SK-N-SH (cell line): ENCODE results near the gene PPP4R3A. TPM values are rescaled to one million over a fixed set of nuclear protein-coding genes. Genes with fewer than 3 reads are reported as not detected.
"Not testable (repeated sequence)": the region's sequence is repeated elsewhere in the genome, so short reads cannot be mapped to it uniquely, and the experiment has no call there.

Source experiments
- CTCF ChIA-PET: fragments of 300-600, 350-600 bp; formaldehyde crosslinking; extraction: SDS; loops from one replicate; lab custom pipeline; 2021; lab: Yijun Ruan, JAX
- POLR2A ChIA-PET: fragments of 350-600 bp; sonication (Branson Sonifier 250); formaldehyde crosslinking; extraction: SDS; loops from one replicate; lab custom pipeline; 2020; ENCODE audit warnings: antibody characterized with exemption, inconsistent platforms; lab: Yijun Ruan, JAX
- DNase-seq: peaks from one replicate; pipeline ENCODE4 v3.0.0; 2012
- H2AFZ ChIP-seq: fragments of 200-600 bp; sonication (generic); 2 replicates; pipeline ENCODE4 v1.8.1; 2016; ENCODE audit warnings: antibody characterized with exemption, mild to moderate bottlenecking, low read depth
- H3F3A ChIP-seq: fragments of 200-600 bp; sonication (generic); replicated peaks from 2 replicates; pipeline ENCODE3; 2016; ENCODE audit warnings: antibody characterized with exemption, mild to moderate bottlenecking; ENCODE audit not compliant: insufficient read depth
- H3K27ac ChIP-seq, 2 experiments: fragments of 200-500 bp in 1 of 2; fragments of 200-600 bp in 1 of 2; sonication (Bioruptor generic) in 1 of 2; sonication (generic), shearing (Covaris generic) in 1 of 2; 2 replicates each; pipeline versions ENCODE4 v1.5.1 to v1.6.1; 2014 to 2016; ENCODE audit warnings: low read depth in 2 of 2, inconsistent platforms in 1 of 2, low read length in 1 of 2, mild to moderate bottlenecking in 1 of 2, mixed read lengths in 1 of 2
- H3K27me3 ChIP-seq: fragments of 200-600 bp; sonication (generic), shearing (Covaris generic); 2 replicates; pipeline ENCODE4 v1.6.1; 2016; ENCODE audit warnings: mixed run types; ENCODE audit not compliant: insufficient read depth
- H3K36me3 ChIP-seq, 2 experiments: fragments of 200-500 bp in 1 of 2; fragments of 200-600 bp in 1 of 2; sonication (Bioruptor generic) in 1 of 2; sonication (generic) in 1 of 2; replicated peaks in 1 of 2; 2 replicates each; pipeline versions ENCODE3 to v1.5.1; 2014 to 2016; ENCODE audit warnings: low read length in 1 of 2, mild to moderate bottlenecking in 1 of 2; ENCODE audit not compliant: insufficient read depth in 2 of 2, control insufficient read depth in 1 of 2
- H3K4me1 ChIP-seq, 2 experiments: fragments of 200-500 bp in 1 of 2; fragments of 200-600 bp in 1 of 2; sonication (Bioruptor generic) in 1 of 2; sonication (generic), shearing (Covaris generic) in 1 of 2; 2 replicates each; pipeline versions ENCODE4 v1.5.1 to v1.6.1; 2014 to 2016; ENCODE audit warnings: low read depth in 1 of 2, low read length in 1 of 2, mixed run types in 1 of 2; ENCODE audit not compliant: insufficient read depth in 2 of 2, control insufficient read depth in 1 of 2
- H3K4me2 ChIP-seq: fragments of 200-600 bp; sonication (generic), shearing (Covaris generic); 2 replicates; pipeline ENCODE4 v1.6.1; 2017; ENCODE audit warnings: mixed run types
- H3K4me3 ChIP-seq, 2 experiments: fragments of 200-500 bp in 1 of 2; fragments of 200-600 bp in 1 of 2; sonication (Bioruptor generic) in 1 of 2; sonication (generic), shearing (Covaris generic) in 1 of 2; 2 replicates each; pipeline versions ENCODE4 v1.5.1 to v1.8.1; 2014 to 2016; ENCODE audit warnings: low read depth in 2 of 2, inconsistent platforms in 1 of 2, low read length in 1 of 2, mild to moderate bottlenecking in 1 of 2, mixed read lengths in 1 of 2, moderate library complexity in 1 of 2
- H3K79me2 ChIP-seq: fragments of 200-600 bp; sonication (generic); 2 replicates; pipeline ENCODE4 v1.8.1; 2017; ENCODE audit warnings: mild to moderate bottlenecking; ENCODE audit not compliant: insufficient read depth
- H3K9ac ChIP-seq: fragments of 200-600 bp; sonication (generic); 2 replicates; pipeline ENCODE4 v1.6.1; 2017; ENCODE audit warnings: mixed run types
- H3K9me2 ChIP-seq: fragments of 200-600 bp; sonication (generic); 2 replicates; pipeline ENCODE4 v1.6.1; 2017; ENCODE audit warnings: mixed run types
- H3K9me3 ChIP-seq: fragments of 200-600 bp; sonication (generic); 2 replicates; pipeline ENCODE4 v1.6.1; 2017; ENCODE audit warnings: mixed run types, mild to moderate bottlenecking, moderate library complexity
- H4K20me1 ChIP-seq: fragments of 200-600 bp; sonication (generic); 2 replicates; pipeline ENCODE4 v1.6.1; 2017; ENCODE audit warnings: mild to moderate bottlenecking, mixed run types; ENCODE audit not compliant: insufficient read depth
- EP300 ChIP-seq, 2 experiments: IDR thresholded peaks; 2 replicates each; pipeline versions ENCODE4 v1.4.0 to v1.6.1; 2012; ENCODE audit warnings: borderline replicate concordance in 1 of 2, low read depth in 1 of 2, low read length in 1 of 2
- FOXM1 ChIP-seq: IDR thresholded peaks from 2 replicates; pipeline ENCODE4 v1.4.0; 2012; ENCODE audit warnings: low read depth, mild to moderate bottlenecking
- GATA2 ChIP-seq: sonication (generic); formaldehyde crosslinking; IDR thresholded peaks from 2 replicates; pipeline ENCODE4 v1.5.0; 2020; ENCODE audit warnings: mild to moderate bottlenecking, missing genetic modification reagents
- JUND ChIP-seq: IDR thresholded peaks from 2 replicates; pipeline ENCODE4 v1.4.0; 2012
- MAX ChIP-seq: IDR thresholded peaks from 2 replicates; pipeline ENCODE4 v1.4.0; 2012; ENCODE audit warnings: low read depth
- POLR2AphosphoS5 ChIP-seq: IDR thresholded peaks from 2 replicates; pipeline ENCODE4 v1.6.1; 2012; ENCODE audit warnings: low read depth, low read length
- RAD21 ChIP-seq: IDR thresholded peaks from 2 replicates; pipeline ENCODE4 v1.6.1; 2012; ENCODE audit warnings: mild to moderate bottlenecking, low read length
- RCOR1 ChIP-seq: fragments of 150-350 bp; IDR thresholded peaks from 2 replicates; pipeline ENCODE4 v1.6.1; 2017; ENCODE audit warnings: antibody characterized with exemption, low read length
- RFX5 ChIP-seq: IDR thresholded peaks from 2 replicates; pipeline ENCODE4 v1.6.1; 2012; ENCODE audit warnings: mild to moderate bottlenecking, improper control_type of control experiment, low read length
- RXRA ChIP-seq: IDR thresholded peaks from 2 replicates; pipeline ENCODE4 v1.4.0; 2012; ENCODE audit warnings: low read depth, mild to moderate bottlenecking, borderline replicate concordance
- SIN3A ChIP-seq: IDR thresholded peaks from 2 replicates; pipeline ENCODE4 v1.6.1; 2012; ENCODE audit warnings: low read depth, mild to moderate bottlenecking, low read length, moderate library complexity, borderline replicate concordance
- SMC3 ChIP-seq: IDR thresholded peaks from 2 replicates; pipeline ENCODE4 v1.6.1; 2012; ENCODE audit warnings: low read depth, low read length, improper control_type of control experiment
- TCF12 ChIP-seq: IDR thresholded peaks from 2 replicates; pipeline ENCODE4 v1.4.0; 2012
- USF1 ChIP-seq: IDR thresholded peaks from 2 replicates; pipeline ENCODE4 v1.4.0; 2012; ENCODE audit warnings: low read depth, borderline replicate concordance
- USF2 ChIP-seq: fragments of 150-350 bp; IDR thresholded peaks from 2 replicates; pipeline ENCODE4 v1.6.1; 2017; ENCODE audit warnings: antibody characterized with exemption, low read length, low read depth, borderline replicate concordance
- WGBS: methylation state at CpG from one replicate; pipeline ENCODE4 v1.1.6; 2017; ENCODE audit warnings: low lambda C conversion rate; 5-methylcytosine and 5-hydroxymethylcytosine counted together
- polyA plus RNA-seq, 3 experiments: library from polyadenylated mRNA; depleted of rRNA; stranded (reverse); fragments of >200 nt; gene quantifications; 2 replicates each; pipeline ENCODE4 v1.2.3, GENCODE V29; 2012
- TF ChIP-seq, protein P1 (sequence below): fragments of 200-600 bp; sonication (generic); IDR thresholded peaks from 2 replicates; pipeline ENCODE4 v1.6.1; 2017; ENCODE audit warnings: antibody characterized with exemption, mild to moderate bottlenecking, moderate library complexity

Gene PPP4R3A
- polyA plus RNA-seq, 1 of the 3 experiments (the other 2 are of a cell fraction), result 34.9 TPM

- H2AFZ ChIP-seq, result no peak overlapping the region
- H4K20me1 ChIP-seq, result peaks cover 99% of the 10 kb centered on the region
- 94% methylated on average over 3 of the region's 3 CpGs for WGBS
- peaks cover 0 to under 1% of the 10 kb centered on the region in 2 experiments; a peak in 1 of 4 replicates for H3K4me1 ChIP-seq
- peaks cover 100% of the 10 kb centered on the region for H3K79me2 ChIP-seq
- H3K27me3 ChIP-seq, result no peaks in the 10 kb centered on the region
- no peak overlapping the region for H3K4me2 ChIP-seq
- H3K9me2 ChIP-seq, result no peaks in the 10 kb centered on the region
- TF ChIP-seq USF2, result no peak
- no peak for TF ChIP-seq RAD21
- no peak for TF ChIP-seq RCOR1
- no peak for TF ChIP-seq GATA2
- no peak for TF ChIP-seq TCF12
- no peak for TF ChIP-seq POLR2AphosphoS5
- no peak for TF ChIP-seq JUND
- TF ChIP-seq SIN3A, result no peak
- no peak for TF ChIP-seq FOXM1
- no peak overlapping the region for H3K27ac ChIP-seq
- no peaks in the 10 kb centered on the region for H3F3A ChIP-seq
- DNase-seq, result no peak
- H3K9me3 ChIP-seq, result no peaks in the 10 kb centered on the region
- H3K4me3 ChIP-seq, result no peak overlapping the region
- peaks cover 6 to 35% of the 10 kb centered on the region in 2 experiments for H3K36me3 ChIP-seq
- ChIA-PET POLR2A (interaction anchor here (0.8 to 1.1 kb wide), 2 partner anchors 9 to 14 kb away, joined by 3 to 4 read pairs; partner anchors contain the start of gene PPP4R3A), CTCF (interaction anchor here (1.2 kb wide), 1 partner anchor 410 kb away, joined by 3 read pairs; no protein-coding TSS in a partner anchor)
- H3K9ac ChIP-seq, result no peak overlapping the region
These were observed 8.8 kb downstream of the PPP4R3A start for GRCh38 chr14:91501348-91501747.

DNA sequence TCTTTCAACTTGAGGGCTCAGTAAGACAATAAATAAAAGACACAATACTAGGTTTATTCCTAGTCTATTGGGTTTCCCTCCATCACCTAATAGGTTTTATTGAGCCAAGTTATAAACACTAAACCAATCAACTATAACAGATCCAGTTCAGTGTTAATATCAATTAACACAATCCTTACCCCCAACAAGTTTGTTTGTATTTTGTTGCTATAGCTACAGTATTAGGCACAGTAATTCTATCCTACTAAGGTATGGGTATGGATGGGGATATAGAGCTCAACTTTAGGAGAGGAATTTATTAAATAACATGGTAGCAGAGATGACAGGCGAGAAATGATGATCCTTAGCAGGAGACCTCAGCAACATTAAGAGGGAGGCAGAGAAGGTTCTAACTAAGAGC, 13.3 kb downstream of the PPP4R3A start:
- Histone ChIP-seq H4K20me1 (peaks cover 98% of the 10 kb centered on the region), H3K9me2 (no peaks in the 10 kb centered on the region), H2AFZ (no peak overlapping the region), H3K27me3 (no peaks in the 10 kb centered on the region), H3F3A (no peaks in the 10 kb centered on the region), H3K9ac (no peak overlapping the region), H3K79me2 (peaks cover 100% of the 10 kb centered on the region), H3K36me3 (peaks cover 0 to 15% of the 10 kb centered on the region in 2 experiments), H3K4me2 (no peak overlapping the region), H3K4me3 (no peak overlapping the region), H3K9me3 (no peaks in the 10 kb centered on the region), H3K27ac (no peak overlapping the region), H3K4me1 (peaks cover 2 to 6% of the 10 kb centered on the region in 2 experiments; a peak in 2 of 4 replicates)
- no peak for DNase-seq
- CTCF ChIA-PET, result interaction anchor here (1.5 kb wide), 1 partner anchor 9 kb away, joined by 5 read pairs; no protein-coding TSS in a partner anchor
- no peak for TF ChIP-seq EP300 (IDR thresholded peaks at IDR 0.05; ENCODE audit: borderline replicate concordance in 1 of 2, low read depth in 1 of 2, low read length in 1 of 2)
- no peak for TF ChIP-seq RAD21
- TF ChIP-seq SMC3, result no peak
- no peak for TF ChIP-seq RFX5
- TF ChIP-seq USF1, result no peak
- no peak for TF ChIP-seq RXRA
- TF ChIP-seq RCOR1, result no peak
- TF ChIP-seq, protein P1, sequence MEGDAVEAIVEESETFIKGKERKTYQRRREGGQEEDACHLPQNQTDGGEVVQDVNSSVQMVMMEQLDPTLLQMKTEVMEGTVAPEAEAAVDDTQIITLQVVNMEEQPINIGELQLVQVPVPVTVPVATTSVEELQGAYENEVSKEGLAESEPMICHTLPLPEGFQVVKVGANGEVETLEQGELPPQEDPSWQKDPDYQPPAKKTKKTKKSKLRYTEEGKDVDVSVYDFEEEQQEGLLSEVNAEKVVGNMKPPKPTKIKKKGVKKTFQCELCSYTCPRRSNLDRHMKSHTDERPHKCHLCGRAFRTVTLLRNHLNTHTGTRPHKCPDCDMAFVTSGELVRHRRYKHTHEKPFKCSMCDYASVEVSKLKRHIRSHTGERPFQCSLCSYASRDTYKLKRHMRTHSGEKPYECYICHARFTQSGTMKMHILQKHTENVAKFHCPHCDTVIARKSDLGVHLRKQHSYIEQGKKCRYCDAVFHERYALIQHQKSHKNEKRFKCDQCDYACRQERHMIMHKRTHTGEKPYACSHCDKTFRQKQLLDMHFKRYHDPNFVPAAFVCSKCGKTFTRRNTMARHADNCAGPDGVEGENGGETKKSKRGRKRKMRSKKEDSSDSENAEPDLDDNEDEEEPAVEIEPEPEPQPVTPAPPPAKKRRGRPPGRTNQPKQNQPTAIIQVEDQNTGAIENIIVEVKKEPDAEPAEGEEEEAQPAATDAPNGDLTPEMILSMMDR, result no peak
- no peak for TF ChIP-seq MAX
- POLR2A ChIA-PET, result no interaction called here
- WGBS, result 100% methylated on average over 1 of the region's 1 CpG

- not testable (repeated sequence) for H3K4me2 ChIP-seq
- 87% methylated on average over 8 of the region's 8 CpGs for WGBS
- H4K20me1 ChIP-seq, result peaks cover 97% of the 10 kb centered on the region
These were observed 15.6 kb downstream of the PPP4R3A start for GRCh38 chr14:91494392-91495065.

More at GRCh38 chr14:91494392-91495065, 15.6 kb downstream of the PPP4R3A start:
- H3K4me3 ChIP-seq, H3K4me1 ChIP-seq, H2AFZ ChIP-seq, H3K27ac ChIP-seq, H3K9me3 ChIP-seq, DNase-seq, H3K9ac ChIP-seq, H3K27me3 ChIP-seq, H3F3A ChIP-seq, CTCF ChIA-PET, H3K9me2 ChIP-seq, POLR2A ChIA-PET: not testable (repeated sequence)
- H3K36me3 ChIP-seq, result peaks cover 7 to 12% of the 10 kb centered on the region in 2 experiments
- peaks cover 99% of the 10 kb centered on the region for H3K79me2 ChIP-seq
